Measurements from ENCODE around the gene SLC34A2.

DNA sequence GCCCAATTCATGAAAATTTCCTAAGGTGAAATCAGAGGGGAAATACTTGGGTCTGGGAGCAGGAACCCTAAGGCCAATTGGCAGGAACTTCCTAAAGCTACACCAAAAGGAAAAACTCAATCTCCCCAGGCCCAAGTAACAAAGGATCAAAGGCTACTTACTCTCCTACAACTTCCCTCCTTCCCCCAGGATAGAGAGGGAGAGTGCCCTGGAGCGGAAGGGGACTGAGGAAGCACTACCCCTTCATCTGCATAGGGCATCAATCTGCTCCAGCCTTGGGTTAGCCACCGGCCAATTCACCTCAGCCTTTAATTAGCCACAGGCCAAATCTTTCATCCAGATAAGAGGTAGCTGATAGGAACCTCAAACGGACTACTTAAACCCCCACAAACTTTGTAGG lies 55.0 kb downstream of the SLC34A2 start:
- TF ChIP-seq, protein P1, sequence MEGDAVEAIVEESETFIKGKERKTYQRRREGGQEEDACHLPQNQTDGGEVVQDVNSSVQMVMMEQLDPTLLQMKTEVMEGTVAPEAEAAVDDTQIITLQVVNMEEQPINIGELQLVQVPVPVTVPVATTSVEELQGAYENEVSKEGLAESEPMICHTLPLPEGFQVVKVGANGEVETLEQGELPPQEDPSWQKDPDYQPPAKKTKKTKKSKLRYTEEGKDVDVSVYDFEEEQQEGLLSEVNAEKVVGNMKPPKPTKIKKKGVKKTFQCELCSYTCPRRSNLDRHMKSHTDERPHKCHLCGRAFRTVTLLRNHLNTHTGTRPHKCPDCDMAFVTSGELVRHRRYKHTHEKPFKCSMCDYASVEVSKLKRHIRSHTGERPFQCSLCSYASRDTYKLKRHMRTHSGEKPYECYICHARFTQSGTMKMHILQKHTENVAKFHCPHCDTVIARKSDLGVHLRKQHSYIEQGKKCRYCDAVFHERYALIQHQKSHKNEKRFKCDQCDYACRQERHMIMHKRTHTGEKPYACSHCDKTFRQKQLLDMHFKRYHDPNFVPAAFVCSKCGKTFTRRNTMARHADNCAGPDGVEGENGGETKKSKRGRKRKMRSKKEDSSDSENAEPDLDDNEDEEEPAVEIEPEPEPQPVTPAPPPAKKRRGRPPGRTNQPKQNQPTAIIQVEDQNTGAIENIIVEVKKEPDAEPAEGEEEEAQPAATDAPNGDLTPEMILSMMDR (IDR thresholded peaks at IDR 0.05) = no peak
- TF ChIP-seq POLR2A (IDR thresholded peaks at IDR 0.05) = no peak
